ENCODE measurements around the gene PACRG. TPM values are rescaled to one million over a fixed set of nuclear protein-coding genes. Genes with fewer than 3 reads are reported as not detected.
A peak's percentile ranks its signal among the peaks of the same experiment; 100 is the strongest.

PACRG gene
- total and polyA plus RNA-seq, 2 of the 8 experiments (the other 6 are each of a cell fraction or from before 2014, with no cell fraction given), result 0.44 to 0.54 TPM

GRCh38 chr6:163243692-163244589 is 516.2 kb downstream of the PACRG start:
- 91% methylated on average over 11 of the region's 11 CpGs; no CpG with 5 or more reads in 1 of the 2 experiments for WGBS, 2 experiments (ENCODE audit: extremely low coverage in 1 of 2, insufficient coverage in 1 of 2, insufficient read length in 1 of 2, insufficient replicate concordance in 2 of 2, low coverage in 1 of 2, low lambda C conversion rate in 2 of 2, missing lambda C conversion rate in 1 of 2)
- Histone ChIP-seq H2BK12ac (ENCODE audit: low read depth, low read length) (no peak overlapping the region), H3K27me3 (replicated peaks in 1 of 4; ENCODE audit: control insufficient read depth in 3 of 4, extremely low read depth in 1 of 4, insufficient read depth in 3 of 4, low read length in 3 of 4) (no peaks in the 10 kb centered on the region), H4K5ac (ENCODE audit: insufficient read length, low read depth, low read length) (no peak overlapping the region), H3K14ac (ENCODE audit: insufficient read length) (no peak overlapping the region), H3K23ac (ENCODE audit: insufficient read length) (no peak overlapping the region), H3K9ac (replicated peaks in 1 of 4; ENCODE audit: extremely low read depth in 1 of 4, low read depth in 3 of 4, low read length in 3 of 4) (no peak overlapping the region), H3K36me3 (ENCODE audit: control insufficient read depth in 2 of 4, insufficient read depth in 4 of 4, low read length in 3 of 4) (no peaks in the 10 kb centered on the region), H2AK5ac (ENCODE audit: low read depth, low read length) (no peak overlapping the region), H3K4me3 (ENCODE audit: extremely low read depth in 1 of 4, insufficient read depth in 2 of 4, low read depth in 3 of 4, low read length in 4 of 4) (no peak overlapping the region), H4K91ac (replicated peaks; ENCODE audit: insufficient read length, low read length) (no peak overlapping the region), H3K18ac (ENCODE audit: extremely low read depth, low read length) (peak overlapping the region; percentile 10; the same call in 1 of the 2 replicates), H2BK20ac (ENCODE audit: low read length) (no peak overlapping the region), H2AFZ (ENCODE audit: low read length) (0 out of 2 replicates have a peak overlapping the region, but pooled peaks have one; percentile 1), H3K79me2 (ENCODE audit: control insufficient read depth in 1 of 2, insufficient read depth in 2 of 2, low read length in 2 of 2) (no peaks in the 10 kb centered on the region), H3K79me1 (ENCODE audit: low read depth, low read length) (no peaks in the 10 kb centered on the region), H3K4me1 (replicated peaks in 1 of 4; ENCODE audit: control insufficient read depth in 3 of 4, insufficient read depth in 4 of 4, low read length in 3 of 4) (peaks cover 0 to 7% (median 3%) of the 10 kb centered on the region in 4 experiments; a peak in 6 of 7 replicates), H3K23me2 (ENCODE audit: low read depth, low read length) (peaks cover 3% of the 10 kb centered on the region; the same call in 1 of the 2 replicates), H2BK120ac (replicated peaks; ENCODE audit: low read depth, low read length) (no peak overlapping the region), H3K9me3 (ENCODE audit: insufficient read depth in 2 of 2, low read depth in 1 of 2, low read length in 1 of 2) (no peaks in the 10 kb centered on the region), H3K4ac (replicated peaks; ENCODE audit: insufficient read length, low read depth, low read length) (no peak overlapping the region), H3K56ac (replicated peaks; ENCODE audit: insufficient read length, low read depth, low read length) (no peak overlapping the region), H4K8ac (ENCODE audit: extremely low read depth, insufficient read depth, low read length) (no peak overlapping the region), H2BK5ac (ENCODE audit: low read depth, low read length) (no peak overlapping the region), H2BK15ac (ENCODE audit: low read length) (no peak overlapping the region), H4K20me1 (replicated peaks in 1 of 2; ENCODE audit: control insufficient read depth in 1 of 2, insufficient read depth in 2 of 2, low read length in 2 of 2) (no peaks in the 10 kb centered on the region), H3K27ac (ENCODE audit: low read depth, low read length) (no peak overlapping the region), H3K4me2 (ENCODE audit: insufficient read depth in 1 of 2, low read depth in 2 of 2, low read length in 2 of 2) (no peak overlapping the region)
- CTCF ChIA-PET (ENCODE audit: partially characterized antibody), result interaction anchor here (0.6 to 1.6 kb wide), 4 partner anchors 8 to 1236 kb away, joined by 3 to 4 read pairs (median 3); no protein-coding TSS in a partner anchor
- POLR2A ChIA-PET (ENCODE audit: partially characterized antibody), result no interaction called here
- no peak for DNase-seq (ENCODE audit: low read depth in 1 of 2, low spot score in 2 of 2)
- no peak for FAIRE-seq
- TF ChIP-seq BACH1 (IDR thresholded peaks at IDR 0.05; ENCODE audit: low read length), result no peak
- no peak for TF ChIP-seq FOSL1 (IDR thresholded peaks at IDR 0.05; ENCODE audit: insufficient read depth, low read depth, low read length)
- no peak for TF ChIP-seq ZNF274 (IDR thresholded peaks at IDR 0.05; ENCODE audit: borderline replicate concordance, extremely low read depth, low read length)
- TF ChIP-seq ATF2 (IDR thresholded peaks at IDR 0.05; ENCODE audit: low read length), result no peak
- no peak for TF ChIP-seq RAD21 (IDR thresholded peaks at IDR 0.05 in 1 of 2, conservative IDR thresholded peaks at IDR 0.05 in 1 of 2; ENCODE audit: low read depth in 2 of 2, low read length in 2 of 2)
- no peak for TF ChIP-seq POLR2AphosphoS5 (IDR thresholded peaks at IDR 0.05; ENCODE audit: low read depth, low read length)
- no peak for TF ChIP-seq SP4 (IDR thresholded peaks at IDR 0.05; ENCODE audit: low read length)
